Psoas muscle (tissue), 8 donors: ENCODE measurements around the gene MRPL1. TPM values are rescaled to one million over a fixed set of nuclear protein-coding genes. Genes with fewer than 3 reads are reported as not detected.

Experiments
- ATAC-seq, 4 donors: fragments of 200-7000 bp; cut with Tn5 transposase; one replicate each; pipeline ENCODE4 v1.9.1; 2020; ENCODE audit warnings: moderate library complexity in 3 of 4, mild to moderate bottlenecking in 2 of 4
- DNase-seq, 2 donors: peaks; one replicate each; pipeline ENCODE4 v3.0.0-alpha.2; 2020
- H3K27ac ChIP-seq: fragments of 200-600 bp; one replicate; pipeline ENCODE4 v1.8.0; 2022
- H3K27me3 ChIP-seq, 3 donors: fragments of 200-600 bp in 1 of 3; one replicate each; pipeline versions ENCODE4 v1.6.1 to v1.8.0; 2013 to 2022; ENCODE audit warnings: low read length in 2 of 3, mild to moderate bottlenecking in 2 of 3, moderate library complexity in 1 of 3; ENCODE audit not compliant: insufficient read depth in 3 of 3
- H3K36me3 ChIP-seq, 2 donors: fragments of 200-600 bp in 1 of 2; one replicate each; pipeline versions ENCODE4 v1.6.1 to v1.8.0; 2013 to 2022; ENCODE audit warnings: low read depth in 1 of 2, mild to moderate bottlenecking in 1 of 2, moderate library complexity in 1 of 2; ENCODE audit not compliant: insufficient read depth in 1 of 2
- H3K4me1 ChIP-seq: fragments of 200-600 bp; one replicate; pipeline ENCODE4 v1.8.0; 2022
- H3K4me3 ChIP-seq: fragments of 200-600 bp; one replicate; pipeline ENCODE4 v1.8.0; 2022; ENCODE audit warnings: mild to moderate bottlenecking
- H3K9me3 ChIP-seq: fragments of 200-600 bp; one replicate; pipeline ENCODE4 v1.8.0; 2022
- CTCF ChIP-seq: fragments of 200-600 bp; IDR thresholded peaks from one replicate; pipeline ENCODE4 v1.8.0; 2022; ENCODE audit warnings: antibody characterized with exemption
- WGBS, 3 donors: extraction: QIAGEN DNeasy Blood & Tissue Kit; methylation state at CpG; one replicate each; pipeline versions ENCODE4 v1.1.6 to v1.1.7; 2013; 5-methylcytosine and 5-hydroxymethylcytosine counted together
- intact Hi-C, 2 donors: fragments of 100-400 bp; cut with DNase I; formaldehyde crosslinking; loops; one replicate each; pipeline versions ENCODE4 v1.11.0 to v1.14.2; 2022
- polyA plus RNA-seq, 3 donors: library from polyadenylated mRNA; stranded (reverse); fragments of 200-250 nt; gene quantifications; one replicate each; pipeline ENCODE4 v1.2.3, GENCODE V29; 2013
- total RNA-seq, 4 donors: library from RNA; stranded (reverse); fragmentation: NEBNext Ultra II Directional in 2 of 4; extraction: Animal tissue kit (Norgen Biotek cat#: 25700) in 2 of 4; gene quantifications; one replicate each; pipeline versions ENCODE4 v1.2.1 to v1.2.4, GENCODE V29; 2021 to 2023
- donor health status: healthy with polysubstance abuse.
- donor health status: DM: no; HTN: no; CAD: no; lungs with moderate emphysema.
- donor health status: Bipolar disorder and iron deficiency.
- donor health status: healthy.
- donor health status: DM: yes; HTN: yes; CAD: no.
- donor health status: DM: no; HTN: no; CAD: no.
- donor health status: DM: no; HTN: no; CAD: no.
- donor health status: DM: yes; HTN: yes; CAD: no.

Gene MRPL1
- total and polyA plus RNA-seq, 7 donors, result 28.1 to 64.6 (median 38.3) TPM

- intact Hi-C loops, result no loop called here
- Histone ChIP-seq H3K36me3 (no peaks in the 10 kb centered on the region), H3K27ac (no peak overlapping the region), H3K27me3 (no peaks in the 10 kb centered on the region), H3K9me3 (no peaks in the 10 kb centered on the region), H3K4me1 (no peaks in the 10 kb centered on the region), H3K4me3 (no peak overlapping the region)
- DNase-seq, result no peak
- no peak for TF ChIP-seq CTCF
- peak in 3 of 4 donors; percentile 57 to 70 (median 61) for ATAC-seq
- 75 to 85% (median 77%) methylated on average over 3 of the region's 3 CpGs for WGBS, 3 donors
Observed at GRCh38 chr4:77845929-77846328, 16.7 kb upstream of the MRPL1 start.

DNA sequence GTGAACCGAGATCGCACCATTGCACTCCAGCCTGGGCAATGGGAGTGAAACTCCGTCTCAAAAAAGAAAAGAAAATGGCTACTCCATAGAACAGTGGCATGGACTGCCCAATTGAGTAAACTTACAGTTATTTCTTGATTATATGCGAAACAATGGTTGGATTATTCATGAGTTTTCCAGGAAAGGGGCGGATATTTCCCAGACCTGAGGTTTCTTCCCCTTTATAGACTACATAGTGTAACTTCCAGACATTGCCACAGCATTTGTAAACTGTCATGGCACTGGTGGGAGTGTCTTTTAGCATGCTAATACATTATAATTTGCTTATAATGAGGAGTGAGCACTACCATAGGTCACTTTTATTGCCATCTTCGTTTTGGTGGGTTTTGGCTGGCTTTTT, 14.1 kb upstream of the MRPL1 start:
- no peak for TF ChIP-seq CTCF
- Histone ChIP-seq H3K9me3 (no peaks in the 10 kb centered on the region), H3K4me3 (no peak overlapping the region), H3K27me3 (no peaks in the 10 kb centered on the region), H3K27ac (no peak overlapping the region), H3K36me3 (no peaks in the 10 kb centered on the region), H3K4me1 (no peaks in the 10 kb centered on the region)
- intact Hi-C loops, result no loop called here
- WGBS, 3 donors, result 92 to 95% (median 92%) methylated on average over 6 of the region's 6 CpGs
- DNase-seq, result no peak
- ATAC-seq, result no peak

DNA sequence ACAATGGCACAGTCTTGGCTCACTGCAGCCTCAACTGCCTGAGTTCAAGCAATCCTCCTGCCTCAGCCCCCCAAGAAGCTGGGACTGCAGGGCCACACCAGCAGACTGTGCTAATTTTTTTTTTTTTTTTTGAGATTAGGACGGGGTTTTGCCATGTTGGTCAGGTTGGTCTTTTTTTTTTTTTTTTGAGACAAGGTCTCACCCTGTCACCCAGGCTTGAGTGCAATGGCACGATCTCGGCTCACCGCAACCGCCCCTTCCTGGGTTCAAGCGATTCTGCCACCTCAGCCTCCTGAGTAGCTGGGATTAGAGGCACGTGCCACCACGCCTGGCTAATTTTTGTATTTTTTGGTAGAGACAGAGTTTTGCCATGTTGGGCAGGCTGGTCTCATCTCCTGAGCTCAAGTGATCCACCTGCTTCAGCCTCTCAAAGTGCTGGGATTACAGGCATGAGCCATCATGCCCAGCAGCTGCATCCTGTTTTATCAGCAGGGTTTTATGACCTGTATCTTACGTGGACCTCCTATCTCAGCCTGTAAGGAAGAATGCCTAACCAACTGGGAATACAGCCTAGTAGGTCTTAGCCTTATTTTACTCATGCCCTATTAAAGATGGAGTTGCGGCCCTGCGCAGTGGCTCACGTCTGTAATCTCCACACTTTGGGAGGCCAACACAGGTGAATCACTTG, 13.2 kb upstream of the MRPL1 start:
- ATAC-seq (no peak), DNase-seq (no peak)
- Histone ChIP-seq H3K4me3 (no peak overlapping the region), H3K9me3 (no peaks in the 10 kb centered on the region), H3K27ac (no peak overlapping the region), H3K4me1 (no peaks in the 10 kb centered on the region), H3K36me3 (no peaks in the 10 kb centered on the region), H3K27me3 (no peaks in the 10 kb centered on the region)
- intact Hi-C loops, result no loop called here
- TF ChIP-seq CTCF, result no peak
- WGBS, 3 donors, result 86 to 90% (median 87%) methylated on average over 11 to 12 of the region's 12 CpGs

GRCh38 chr4:77852892-77853495, 9.6 kb upstream of the MRPL1 start:
- peak overlapping the region; percentile 11 for H3K27ac ChIP-seq
- H3K36me3 ChIP-seq, result no peaks in the 10 kb centered on the region
- no peak for TF ChIP-seq CTCF
- no peaks in the 10 kb centered on the region for H3K4me1 ChIP-seq
- no peaks in the 10 kb centered on the region for H3K27me3 ChIP-seq
- WGBS, 3 donors, result 63 to 69% (median 69%) methylated on average over 7 of the region's 7 CpGs
- ATAC-seq, result no peak
- DNase-seq, result no peak
- H3K4me3 ChIP-seq, result no peak overlapping the region
- H3K9me3 ChIP-seq, result no peaks in the 10 kb centered on the region
- intact Hi-C loops, result no loop called here
